SU-DHL-6 (cell line): ENCODE measurements around the gene FLOT2.

Source experiments
- H2AFZ ChIP-seq: fragments of 200-600 bp; sonication (generic); 2 replicates; pipeline ENCODE4 v1.6.1; 2014; ENCODE audit warnings: low read depth, mild to moderate bottlenecking, moderate library complexity, mixed read lengths, antibody characterized with exemption, low read length; ENCODE audit not compliant: severe bottlenecking
- H3F3A ChIP-seq: fragments of 200-600 bp; shearing (Covaris generic); 2 replicates; pipeline ENCODE4 v1.6.0; 2016; ENCODE audit warnings: antibody characterized with exemption, mild to moderate bottlenecking; ENCODE audit not compliant: insufficient read depth
- H3K27ac ChIP-seq: fragments of 200-600 bp; sonication (generic); 2 replicates; pipeline ENCODE4 v1.5.1; 2016; ENCODE audit warnings: low read depth, mild to moderate bottlenecking, low read length, moderate library complexity, mixed read lengths
- H3K27me3 ChIP-seq: fragments of 200-600 bp; sonication (generic), shearing (Covaris generic); 2 replicates; pipeline ENCODE4 v1.6.0; 2014; ENCODE audit warnings: mild to moderate bottlenecking, low read length
- H3K36me3 ChIP-seq: fragments of 200-600 bp; sonication (generic); 2 replicates; pipeline ENCODE4 v1.6.1; 2014; ENCODE audit warnings: mild to moderate bottlenecking, low read length, mixed read lengths
- H3K4me2 ChIP-seq: fragments of 300-600, 200-600 bp; shearing (Covaris generic), sonication (generic); 2 replicates; pipeline ENCODE4 v1.6.0; 2014; ENCODE audit warnings: low read length, low read depth, mild to moderate bottlenecking; ENCODE audit not compliant: poor library complexity, severe bottlenecking
- H3K4me3 ChIP-seq: fragments of 200-600 bp; sonication (generic); 2 replicates; pipeline ENCODE4 v1.5.1; 2014; ENCODE audit warnings: antibody characterized with exemption, low read length, mild to moderate bottlenecking, mixed read lengths; ENCODE audit not compliant: insufficient read depth, poor library complexity, severe bottlenecking
- H3K79me2 ChIP-seq: fragments of 200-600 bp; sonication (generic); 2 replicates; pipeline ENCODE4 v1.6.1; 2014; ENCODE audit warnings: mild to moderate bottlenecking, low read length, moderate library complexity; ENCODE audit not compliant: insufficient read depth
- H3K9ac ChIP-seq: fragments of 200-600 bp; sonication (generic); 2 replicates; pipeline ENCODE4 v1.7.0; 2014; ENCODE audit warnings: mild to moderate bottlenecking, low read length
- H3K9me2 ChIP-seq: fragments of 200-600 bp; sonication (generic); replicated peaks from 2 replicates; pipeline ENCODE4 v1.6.1; 2014; ENCODE audit warnings: low read length; ENCODE audit not compliant: insufficient read depth
- H3K9me3 ChIP-seq: fragments of 200-600 bp; sonication (generic); 2 replicates; pipeline ENCODE4 v1.6.1; 2014; ENCODE audit warnings: low read length, mixed read lengths; ENCODE audit not compliant: insufficient read depth
- H4K20me1 ChIP-seq: fragments of 200-600 bp; sonication (generic); 2 replicates; pipeline ENCODE4 v1.6.1; 2014; ENCODE audit warnings: low read depth, mild to moderate bottlenecking, antibody characterized with exemption, low read length, moderate library complexity, mixed read lengths
- EZH2phosphoT487 ChIP-seq: fragments of 200-600 bp; sonication (generic), shearing (Covaris generic); conservative IDR thresholded peaks from 2 replicates; pipeline ENCODE4 v1.6.1; 2018; ENCODE audit warnings: mild to moderate bottlenecking, antibody characterized with exemption, low read length, moderate library complexity, mixed read lengths
- TF ChIP-seq, protein P1 (sequence below): fragments of 200-600 bp; sonication (generic); IDR thresholded peaks from one replicate; pipeline ENCODE4 v1.5.1; 2017; ENCODE audit warnings: antibody characterized with exemption, mild to moderate bottlenecking, low read length, moderate library complexity; ENCODE audit not compliant: insufficient read depth, poor library complexity, severe bottlenecking

Gene FLOT2, protein sequence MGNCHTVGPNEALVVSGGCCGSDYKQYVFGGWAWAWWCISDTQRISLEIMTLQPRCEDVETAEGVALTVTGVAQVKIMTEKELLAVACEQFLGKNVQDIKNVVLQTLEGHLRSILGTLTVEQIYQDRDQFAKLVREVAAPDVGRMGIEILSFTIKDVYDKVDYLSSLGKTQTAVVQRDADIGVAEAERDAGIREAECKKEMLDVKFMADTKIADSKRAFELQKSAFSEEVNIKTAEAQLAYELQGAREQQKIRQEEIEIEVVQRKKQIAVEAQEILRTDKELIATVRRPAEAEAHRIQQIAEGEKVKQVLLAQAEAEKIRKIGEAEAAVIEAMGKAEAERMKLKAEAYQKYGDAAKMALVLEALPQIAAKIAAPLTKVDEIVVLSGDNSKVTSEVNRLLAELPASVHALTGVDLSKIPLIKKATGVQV

DNA sequence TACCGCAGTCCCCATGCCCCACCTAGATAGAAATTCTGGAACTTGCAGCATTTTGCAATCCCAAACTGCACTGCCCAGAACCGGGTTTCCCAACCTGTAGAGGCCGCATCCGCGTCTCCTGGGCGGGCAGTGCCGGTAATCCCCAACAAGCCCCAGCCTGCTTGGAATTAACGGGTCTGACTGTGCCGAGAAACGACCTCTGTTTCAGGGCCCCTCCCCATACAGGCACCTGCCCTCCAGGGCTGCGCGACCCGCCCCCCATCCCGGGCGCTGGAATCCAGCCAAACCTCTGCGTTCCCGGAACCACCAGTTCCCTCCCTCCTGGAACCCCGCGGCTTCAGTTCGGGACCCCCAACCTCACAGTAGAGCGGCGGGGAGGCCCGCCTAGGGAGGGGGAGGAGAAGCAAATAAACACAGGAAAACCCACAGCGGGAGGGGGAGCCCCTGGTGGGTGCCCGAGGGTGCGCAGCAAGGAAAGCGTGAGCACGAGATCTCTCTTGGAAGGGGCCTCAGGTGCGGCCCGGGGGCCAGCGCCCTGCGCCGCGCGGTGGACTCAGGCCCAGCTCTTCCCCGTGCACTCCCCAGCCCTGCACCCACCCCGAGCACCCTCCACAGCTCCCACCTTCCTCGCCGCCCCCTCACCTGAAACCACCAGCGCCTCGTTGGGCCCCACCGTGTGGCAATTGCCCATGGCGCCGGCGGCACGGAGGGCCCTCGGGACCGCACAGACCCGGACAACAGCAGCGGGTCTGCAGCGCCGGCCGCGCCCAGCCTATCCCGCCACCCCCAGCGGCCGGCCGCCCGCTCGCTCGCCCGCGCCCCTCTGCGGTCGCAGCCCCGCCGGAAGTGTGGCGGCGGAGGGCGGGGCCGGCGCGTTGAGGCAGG, at the start of gene FLOT2:
FLOT2 (minus strand) TSS at position 850 of the 885 bp plus-strand sequence; CDS start at position 691, 159 bp downstream.
- H3K4me3 ChIP-seq: peak within 1 kb of the TSS; percentile 89
- H3K36me3 ChIP-seq: no peaks in the 10 kb centered on the region
- peak within 1 kb of the TSS; percentile 89 for H3K9ac ChIP-seq
- H3K9me3 ChIP-seq: no peaks in the 10 kb centered on the region
- H3K4me2 ChIP-seq: peak within 1 kb of the TSS; percentile 83
- H3K9me2 ChIP-seq: no peaks in the 10 kb centered on the region
- TF ChIP-seq, protein P1, sequence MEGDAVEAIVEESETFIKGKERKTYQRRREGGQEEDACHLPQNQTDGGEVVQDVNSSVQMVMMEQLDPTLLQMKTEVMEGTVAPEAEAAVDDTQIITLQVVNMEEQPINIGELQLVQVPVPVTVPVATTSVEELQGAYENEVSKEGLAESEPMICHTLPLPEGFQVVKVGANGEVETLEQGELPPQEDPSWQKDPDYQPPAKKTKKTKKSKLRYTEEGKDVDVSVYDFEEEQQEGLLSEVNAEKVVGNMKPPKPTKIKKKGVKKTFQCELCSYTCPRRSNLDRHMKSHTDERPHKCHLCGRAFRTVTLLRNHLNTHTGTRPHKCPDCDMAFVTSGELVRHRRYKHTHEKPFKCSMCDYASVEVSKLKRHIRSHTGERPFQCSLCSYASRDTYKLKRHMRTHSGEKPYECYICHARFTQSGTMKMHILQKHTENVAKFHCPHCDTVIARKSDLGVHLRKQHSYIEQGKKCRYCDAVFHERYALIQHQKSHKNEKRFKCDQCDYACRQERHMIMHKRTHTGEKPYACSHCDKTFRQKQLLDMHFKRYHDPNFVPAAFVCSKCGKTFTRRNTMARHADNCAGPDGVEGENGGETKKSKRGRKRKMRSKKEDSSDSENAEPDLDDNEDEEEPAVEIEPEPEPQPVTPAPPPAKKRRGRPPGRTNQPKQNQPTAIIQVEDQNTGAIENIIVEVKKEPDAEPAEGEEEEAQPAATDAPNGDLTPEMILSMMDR: no peak
- no peaks in the 10 kb centered on the region for H3K27me3 ChIP-seq
- H3K79me2 ChIP-seq: peaks cover 39% of the 10 kb centered on the region
- H3K27ac ChIP-seq: peak within 1 kb of the TSS; percentile 74
- H3F3A ChIP-seq: peaks cover 27% of the 10 kb centered on the region
- H4K20me1 ChIP-seq: no peaks in the 10 kb centered on the region
- peak within 1 kb of the TSS; percentile 52 for H2AFZ ChIP-seq

DNA sequence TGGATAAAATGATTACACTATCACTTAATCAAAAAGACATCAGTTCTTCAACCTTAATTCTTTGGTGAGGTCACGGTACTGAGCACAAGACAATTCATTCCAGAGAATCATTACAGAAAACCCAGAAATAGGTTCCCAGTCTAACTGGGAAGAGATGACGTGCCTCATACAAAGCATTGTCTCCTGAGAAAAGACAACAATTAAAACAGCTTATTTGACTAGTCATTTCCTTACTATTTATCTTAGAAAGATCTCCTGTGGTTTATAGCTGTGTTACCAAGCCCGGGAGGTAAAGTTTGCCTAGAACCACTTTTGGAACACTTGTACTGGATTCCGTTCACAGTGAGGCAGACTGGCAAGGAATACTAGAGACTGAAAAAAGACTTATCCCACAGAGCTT, 48.7 kb upstream of the FLOT2 start:
- H3K9me2 ChIP-seq: no peaks in the 10 kb centered on the region
- no peaks in the 10 kb centered on the region for H3K27me3 ChIP-seq
- H2AFZ ChIP-seq: no peak overlapping the region
- H4K20me1 ChIP-seq: peaks cover 25% of the 10 kb centered on the region; the same call in 1 of the 2 replicates
- TF ChIP-seq, protein P1: no peak
- no peak for TF ChIP-seq EZH2phosphoT487
- H3K4me3 ChIP-seq: no peak overlapping the region
- no peak overlapping the region for H3K9ac ChIP-seq
- no peaks in the 10 kb centered on the region for H3K9me3 ChIP-seq
- peak overlapping the region; percentile 20 for H3K4me2 ChIP-seq
- H3K27ac ChIP-seq: peak overlapping the region; percentile 10; the same call in 1 of the 2 replicates
- peaks cover 99% of the 10 kb centered on the region for H3K79me2 ChIP-seq
- peaks cover 7% of the 10 kb centered on the region; the same call in 1 of the 2 replicates for H3F3A ChIP-seq
- peaks cover 13% of the 10 kb centered on the region for H3K36me3 ChIP-seq

DNA sequence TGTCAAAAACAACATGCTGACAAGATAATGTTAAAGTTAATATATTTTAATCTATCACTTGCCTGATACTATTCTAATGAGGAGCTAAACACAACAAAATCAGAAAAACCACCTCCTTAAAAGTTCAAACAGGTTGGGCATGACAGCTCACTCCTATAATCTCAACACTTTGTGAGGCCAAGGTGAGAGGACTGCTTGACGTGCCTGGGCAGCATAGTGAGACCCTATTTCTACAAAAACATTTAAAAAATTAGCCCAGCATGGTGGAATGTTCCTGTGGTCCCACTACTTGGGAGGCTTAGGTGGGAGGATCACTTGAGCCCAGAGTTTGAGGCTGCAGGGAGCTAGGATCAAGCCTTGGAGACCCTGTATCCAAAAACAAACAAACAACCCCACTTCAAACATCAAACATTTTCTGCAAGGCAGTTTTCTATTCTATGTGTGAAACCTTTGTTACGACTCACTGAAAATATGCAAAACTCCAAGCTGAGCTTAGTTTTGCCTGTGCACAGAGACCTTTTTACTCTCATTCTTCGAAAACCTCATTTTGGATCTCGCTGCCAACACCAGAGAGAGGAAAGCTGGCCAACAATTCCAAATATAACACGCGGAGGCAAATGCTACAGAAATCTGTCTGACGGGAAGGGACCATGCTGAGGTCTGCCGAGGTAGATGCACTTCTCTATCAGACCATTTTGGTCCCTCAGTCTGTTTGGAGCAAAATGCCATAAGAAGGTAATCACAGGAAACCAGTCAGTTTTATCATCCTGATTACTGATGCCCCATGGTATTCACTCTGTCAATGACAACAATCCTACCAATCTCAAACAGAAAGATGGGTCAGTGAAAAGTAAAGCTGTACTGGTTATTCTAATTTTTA, 47.6 kb upstream of the FLOT2 start:
- H3K36me3 ChIP-seq: peaks cover 13% of the 10 kb centered on the region
- no peak for TF ChIP-seq EZH2phosphoT487
- TF ChIP-seq, protein P1: no peak
- peak overlapping the region; percentile 1 for H3K4me2 ChIP-seq
- H3K9me3 ChIP-seq: no peaks in the 10 kb centered on the region
- no peak overlapping the region for H2AFZ ChIP-seq
- no peaks in the 10 kb centered on the region for H3K27me3 ChIP-seq
- peaks cover 99% of the 10 kb centered on the region for H3K79me2 ChIP-seq
- H3K27ac ChIP-seq: no peak overlapping the region
- no peak overlapping the region for H3K9ac ChIP-seq
- no peaks in the 10 kb centered on the region for H3K9me2 ChIP-seq
- peaks cover 28% of the 10 kb centered on the region; the same call in 1 of the 2 replicates for H4K20me1 ChIP-seq
- no peak overlapping the region for H3K4me3 ChIP-seq
- peaks cover 3% of the 10 kb centered on the region; the same call in 1 of the 2 replicates for H3F3A ChIP-seq
